ENCODE data around the gene ENTPD1.
"Not testable (repeated sequence)": the region's sequence is repeated elsewhere in the genome, so short reads cannot be mapped to it uniquely, and the experiment has no call there.

ENTPD1 gene, protein sequence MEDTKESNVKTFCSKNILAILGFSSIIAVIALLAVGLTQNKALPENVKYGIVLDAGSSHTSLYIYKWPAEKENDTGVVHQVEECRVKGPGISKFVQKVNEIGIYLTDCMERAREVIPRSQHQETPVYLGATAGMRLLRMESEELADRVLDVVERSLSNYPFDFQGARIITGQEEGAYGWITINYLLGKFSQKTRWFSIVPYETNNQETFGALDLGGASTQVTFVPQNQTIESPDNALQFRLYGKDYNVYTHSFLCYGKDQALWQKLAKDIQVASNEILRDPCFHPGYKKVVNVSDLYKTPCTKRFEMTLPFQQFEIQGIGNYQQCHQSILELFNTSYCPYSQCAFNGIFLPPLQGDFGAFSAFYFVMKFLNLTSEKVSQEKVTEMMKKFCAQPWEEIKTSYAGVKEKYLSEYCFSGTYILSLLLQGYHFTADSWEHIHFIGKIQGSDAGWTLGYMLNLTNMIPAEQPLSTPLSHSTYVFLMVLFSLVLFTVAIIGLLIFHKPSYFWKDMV

DNA sequence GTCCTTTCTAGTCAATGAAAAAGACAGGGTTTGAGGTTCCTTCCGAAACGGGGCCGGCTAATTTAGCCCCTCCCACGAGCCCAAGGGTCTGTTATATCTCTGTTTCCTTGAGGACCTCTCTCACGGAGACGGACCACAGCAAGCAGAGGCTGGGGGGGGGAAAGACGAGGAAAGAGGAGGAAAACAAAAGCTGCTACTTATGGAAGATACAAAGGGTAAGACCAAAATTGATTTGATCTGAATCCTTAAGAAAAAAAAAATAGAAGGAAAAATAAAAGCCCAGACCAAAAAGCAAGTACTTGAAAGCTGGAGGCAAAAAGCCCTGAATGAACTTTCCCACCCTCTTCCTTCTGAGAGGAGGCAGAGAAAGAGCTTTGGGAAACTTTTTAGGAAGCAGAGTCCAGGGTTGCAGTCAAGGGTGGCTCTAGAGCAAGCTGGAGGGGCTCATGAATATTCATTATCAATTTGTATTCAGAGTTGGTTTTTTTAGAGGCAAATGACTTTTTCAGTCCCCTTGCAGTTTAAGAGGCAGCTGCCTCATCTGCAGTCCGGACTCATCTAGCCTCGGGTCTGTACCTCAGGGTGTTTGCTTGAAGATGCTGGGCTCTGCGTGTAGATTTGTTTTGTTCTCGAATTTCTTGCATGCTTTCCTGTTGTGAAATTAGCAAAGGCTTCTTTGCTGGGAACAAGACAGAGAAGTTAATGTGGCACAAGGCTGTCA is at the start of gene ENTPD1:
ENTPD1 (plus strand) TSS at position 123 of the 721 bp plus-strand sequence; CDS start at position 200, 77 bp downstream.
- DNase-seq = no peak

DNA sequence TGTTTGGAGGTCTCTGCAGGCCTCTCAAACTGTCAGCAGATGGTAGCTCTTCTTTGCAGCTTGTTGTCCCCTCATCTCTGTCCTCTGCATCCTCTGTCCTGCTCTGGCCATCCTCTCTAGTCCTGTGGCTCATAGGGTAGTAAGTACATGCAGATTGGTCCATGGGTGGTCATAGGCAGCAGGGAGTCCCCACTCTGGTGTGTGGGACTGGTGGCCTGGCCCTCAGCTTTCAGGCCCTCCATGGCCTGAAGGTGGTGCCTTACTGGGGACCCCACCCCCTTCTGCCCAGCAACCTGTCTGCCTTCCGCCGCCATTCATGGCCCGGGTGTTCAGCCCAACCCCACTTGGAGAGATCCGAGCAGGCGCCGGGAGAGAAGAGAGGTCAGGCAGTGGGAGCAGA is 49.4 kb upstream of the ENTPD1 start:
- DNase-seq = no peak

DNA sequence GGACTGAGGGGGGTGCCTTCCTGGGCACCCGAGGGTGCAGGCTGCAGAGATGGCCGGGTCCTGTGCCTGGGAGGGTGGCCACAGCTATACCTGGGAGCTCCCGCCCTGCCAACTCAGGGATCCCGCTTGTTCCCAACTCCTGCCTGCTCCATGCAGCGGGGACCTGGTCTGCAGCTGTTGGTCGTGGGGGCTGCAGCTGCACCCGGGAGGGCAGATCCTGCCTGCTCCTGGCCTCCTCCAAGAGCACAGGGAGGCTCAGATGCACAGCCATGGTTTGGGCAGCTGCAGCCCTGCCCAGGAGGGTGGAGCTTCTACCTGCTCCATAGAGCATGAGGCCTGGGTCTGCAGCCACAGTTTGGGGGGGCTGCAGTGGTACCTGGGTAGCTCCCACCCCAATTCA is 49.0 kb upstream of the ENTPD1 start:
- DNase-seq = no peak

DNA sequence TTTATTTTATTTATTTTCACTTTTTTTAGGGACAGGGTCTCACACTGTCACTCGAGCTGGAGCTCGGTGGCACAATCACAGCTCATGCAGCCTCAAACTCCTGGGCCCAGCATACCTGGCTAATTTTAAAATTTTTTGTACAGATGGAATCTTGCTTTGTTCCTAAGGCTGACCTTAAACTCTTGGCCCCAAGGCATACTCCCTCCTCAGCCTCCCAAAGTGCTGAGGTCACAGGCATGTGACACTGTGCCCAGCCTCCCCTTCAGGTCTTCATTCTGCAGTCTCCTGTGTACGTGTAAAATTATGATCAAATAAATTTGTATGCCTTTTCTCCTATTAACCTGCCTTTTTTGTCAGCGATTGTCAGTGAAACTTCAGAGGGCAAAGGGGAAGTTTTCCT is 44.5 kb upstream of the ENTPD1 start:
- no peak for DNase-seq

DNA sequence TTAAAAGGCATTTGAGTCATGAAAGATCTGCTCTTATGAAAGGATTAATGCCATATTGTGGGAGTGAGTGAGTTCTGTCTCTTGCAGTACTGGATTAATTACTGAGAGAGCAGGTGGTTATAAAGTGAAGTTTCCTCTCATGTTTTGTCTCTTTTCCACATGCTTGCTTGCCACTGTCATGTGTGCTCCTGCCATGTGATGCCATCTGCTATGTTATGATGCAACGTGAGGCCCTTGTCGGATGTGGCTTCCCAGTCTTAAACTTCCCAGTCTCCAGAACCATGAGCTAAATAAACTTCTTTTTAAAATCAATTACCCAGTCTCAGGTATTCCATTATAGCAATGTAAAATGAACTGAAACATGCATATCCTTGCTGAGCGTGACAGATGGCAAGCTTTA is 39.5 kb upstream of the ENTPD1 start:
- DNase-seq = no peak

DNA sequence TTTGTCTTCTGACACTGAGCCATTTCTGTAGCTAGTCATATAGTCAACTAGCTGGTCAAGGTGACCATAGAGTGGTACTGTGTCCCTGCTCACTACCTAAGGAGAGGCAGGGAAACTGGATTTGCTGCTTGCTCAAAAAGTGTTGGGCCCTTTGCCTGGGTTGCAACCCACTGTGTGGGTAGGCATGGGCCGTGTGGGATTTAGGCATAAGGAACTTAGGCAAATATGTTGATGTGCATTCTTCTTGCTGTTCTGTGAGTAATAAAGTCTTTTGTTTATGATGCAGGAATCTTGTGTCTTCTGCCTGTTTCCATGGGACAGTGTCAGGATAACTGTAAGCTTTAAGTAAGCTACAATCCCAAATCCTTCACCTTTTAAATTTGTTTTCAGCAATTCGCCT is 39.1 kb upstream of the ENTPD1 start:
- DNase-seq = no peak

DNA sequence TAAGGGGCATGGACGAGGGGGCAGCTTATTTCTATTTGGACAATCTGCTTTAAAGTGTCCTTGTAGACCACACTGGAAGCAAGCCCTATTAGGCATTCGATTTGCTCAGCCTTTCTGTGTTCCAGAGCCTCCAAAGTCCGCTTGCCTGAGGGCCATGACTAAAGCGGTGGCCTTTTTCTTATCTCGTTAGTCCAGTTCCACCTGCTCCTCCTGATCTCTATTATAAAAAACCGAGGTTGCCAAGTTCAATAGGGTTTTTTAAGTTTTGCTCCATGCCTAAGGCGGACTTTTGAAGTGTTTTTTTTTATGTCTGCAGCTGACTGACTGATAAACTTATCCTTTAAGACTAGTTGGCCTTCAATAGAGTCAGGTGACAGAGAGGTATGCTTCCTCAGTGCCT is 35.2 kb upstream of the ENTPD1 start:
- DNase-seq = not testable (repeated sequence)

DNA sequence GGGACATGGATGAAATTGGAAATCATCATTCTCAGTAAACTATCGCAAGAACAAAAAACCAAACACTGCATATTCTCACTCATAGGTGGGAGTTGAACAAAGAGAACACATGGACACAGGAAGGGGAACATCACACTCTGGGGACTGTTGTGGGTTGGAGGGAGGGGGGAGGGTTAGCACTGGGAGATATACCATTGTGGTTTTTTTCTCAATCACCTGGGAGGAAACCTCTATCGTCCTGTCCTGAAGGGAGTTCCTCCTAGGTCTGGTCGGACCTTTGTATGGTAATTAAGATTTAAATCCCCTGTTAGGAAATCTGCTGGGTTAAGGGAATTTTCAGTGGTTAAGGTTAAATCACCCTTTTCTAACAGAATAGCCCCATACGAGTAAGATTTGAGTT is 33.5 kb upstream of the ENTPD1 start:
- DNase-seq = not testable (repeated sequence)

DNA sequence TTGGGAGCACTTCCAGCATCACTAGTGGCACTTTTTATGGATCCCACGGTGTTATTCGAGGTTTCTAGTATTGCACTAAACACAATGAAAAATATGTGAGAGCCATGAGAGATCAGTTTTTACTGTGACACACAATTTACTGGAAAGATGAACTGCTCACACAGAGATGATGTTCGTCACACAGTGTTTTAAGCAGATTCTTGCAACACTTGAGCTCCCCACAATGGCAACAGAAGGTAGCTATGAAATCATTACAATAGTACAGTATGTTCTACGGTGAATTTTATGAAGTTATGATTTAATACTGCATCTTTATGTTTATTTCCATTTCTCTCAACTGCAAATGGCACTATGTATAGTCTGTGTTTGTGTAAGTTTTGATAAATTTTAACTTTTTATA is 27.4 kb upstream of the ENTPD1 start:
- DNase-seq = no peak

DNA sequence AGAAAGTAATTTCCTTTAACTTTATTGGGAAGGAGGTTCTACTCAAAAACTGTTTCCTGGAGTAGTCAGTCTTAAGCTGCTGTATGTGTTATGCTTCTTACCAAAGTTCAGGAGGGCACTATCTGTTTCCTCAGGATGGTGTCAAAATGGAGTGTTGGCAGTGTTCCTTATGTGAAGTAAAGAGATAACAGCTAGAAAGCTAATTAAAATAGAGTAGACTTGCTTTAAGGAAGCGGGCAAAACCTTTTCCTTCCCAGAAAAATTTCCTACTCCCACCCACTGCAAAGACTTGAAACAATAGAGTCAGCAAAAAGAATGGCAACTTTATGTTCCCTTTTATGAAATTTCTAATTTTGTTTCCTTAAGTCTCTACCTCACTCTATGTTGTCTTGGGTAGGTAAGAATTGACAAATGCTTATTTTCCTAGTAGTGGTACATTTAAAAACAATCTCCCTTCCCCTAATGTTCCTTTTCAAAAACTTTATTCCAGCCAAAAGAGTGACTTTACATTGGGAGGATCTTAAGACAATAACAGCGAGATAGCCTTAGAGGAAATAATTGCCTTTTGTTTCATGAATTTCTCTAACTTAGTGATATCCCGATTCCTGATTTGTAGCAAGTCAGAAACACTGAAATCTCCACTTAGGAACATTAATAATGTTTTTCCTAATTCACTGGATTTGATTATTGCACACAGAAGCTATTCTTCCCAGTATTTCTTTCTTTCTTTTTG is 26.5 kb upstream of the ENTPD1 start:
- no peak for DNase-seq

DNA sequence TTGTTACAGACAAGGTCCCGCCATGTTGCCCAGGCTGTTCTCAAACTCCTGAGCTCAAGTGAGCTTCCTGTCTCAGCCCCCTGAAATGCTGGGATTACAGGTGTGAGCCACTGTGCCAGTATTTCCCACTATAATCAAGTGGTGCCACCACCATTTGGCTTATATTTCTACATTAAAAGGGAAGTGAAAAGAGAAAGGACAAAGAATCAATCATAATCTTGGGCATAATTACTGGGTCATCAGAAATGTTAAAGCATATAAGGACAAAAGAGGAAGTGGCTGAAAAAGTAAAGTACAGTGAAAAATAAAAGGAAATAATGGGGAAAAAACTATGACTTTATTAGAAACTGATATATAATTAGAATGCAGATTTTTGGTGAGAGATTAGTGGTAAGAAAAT is 25.7 kb upstream of the ENTPD1 start:
- DNase-seq = no peak

DNA sequence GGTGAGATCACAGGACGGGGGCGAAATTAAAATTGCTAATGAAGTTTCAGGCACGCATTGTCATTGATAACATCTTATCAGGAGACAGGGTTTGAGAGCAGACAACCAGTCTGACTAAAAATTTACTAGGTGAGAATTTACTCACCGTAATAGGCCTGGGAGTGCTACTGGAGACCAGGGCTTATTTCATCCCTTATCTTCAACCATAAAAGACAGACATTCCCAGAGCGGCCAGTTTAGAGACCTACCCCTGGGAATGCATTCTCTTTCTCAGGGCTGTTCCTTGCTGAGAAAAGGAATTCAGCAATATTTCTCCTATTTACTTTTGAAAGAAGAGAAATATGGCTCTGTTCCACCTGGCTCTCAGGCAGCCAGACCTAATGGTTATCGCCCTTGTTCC is 23.1 kb upstream of the ENTPD1 start:
- not testable (repeated sequence) for DNase-seq

DNA sequence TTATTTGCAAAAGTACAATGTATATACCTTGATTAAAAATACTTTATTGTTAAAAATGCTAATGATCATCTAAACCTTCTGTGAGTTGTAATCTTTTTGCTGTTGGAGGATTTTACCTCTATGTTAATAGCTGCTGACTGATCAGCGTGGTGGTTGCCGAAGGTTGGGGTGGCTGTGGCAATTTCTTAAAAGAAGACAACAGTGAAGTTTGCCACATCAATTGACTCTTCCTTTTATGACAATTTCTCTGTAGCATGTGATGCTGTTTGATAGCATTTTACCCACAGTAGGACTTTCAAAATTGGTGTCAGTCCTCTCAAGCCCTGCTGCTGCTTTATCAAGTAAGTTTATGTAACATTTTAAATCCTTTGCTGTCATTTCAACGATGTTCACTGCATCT is 16.9 kb upstream of the ENTPD1 start:
- DNase-seq = no peak

DNA sequence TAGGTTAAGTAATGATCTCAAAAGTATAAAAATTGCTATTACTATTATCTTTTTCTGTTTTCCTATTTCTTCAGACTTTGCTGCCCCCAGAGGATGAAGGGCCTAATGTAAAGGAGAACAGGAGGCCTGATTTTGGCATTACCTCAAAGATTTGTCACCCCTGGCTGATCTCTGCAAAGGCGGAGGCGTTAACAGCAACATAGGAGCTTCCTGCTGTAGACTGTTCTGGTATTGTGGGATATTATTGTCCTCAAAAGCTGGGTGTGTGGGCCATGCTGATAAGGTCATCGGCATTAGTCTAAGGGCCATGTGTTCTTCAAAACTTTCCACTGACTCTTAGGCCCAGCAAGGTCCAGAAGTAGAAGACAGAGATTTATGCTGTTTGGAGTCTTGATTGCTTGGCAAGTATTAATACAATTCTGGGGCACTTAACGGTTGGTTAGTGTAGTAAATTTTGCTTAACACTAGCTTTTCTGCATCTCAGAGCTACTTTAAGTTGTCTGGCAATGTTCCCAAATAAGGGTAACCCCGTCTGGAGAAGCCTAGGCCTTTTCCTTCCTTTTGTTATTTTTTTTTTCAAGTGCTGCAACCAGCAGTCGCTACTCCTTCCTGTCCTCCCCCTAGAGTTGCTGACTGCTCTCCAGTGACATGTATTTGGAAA is 14.0 kb upstream of the ENTPD1 start:
- no peak for DNase-seq

DNA sequence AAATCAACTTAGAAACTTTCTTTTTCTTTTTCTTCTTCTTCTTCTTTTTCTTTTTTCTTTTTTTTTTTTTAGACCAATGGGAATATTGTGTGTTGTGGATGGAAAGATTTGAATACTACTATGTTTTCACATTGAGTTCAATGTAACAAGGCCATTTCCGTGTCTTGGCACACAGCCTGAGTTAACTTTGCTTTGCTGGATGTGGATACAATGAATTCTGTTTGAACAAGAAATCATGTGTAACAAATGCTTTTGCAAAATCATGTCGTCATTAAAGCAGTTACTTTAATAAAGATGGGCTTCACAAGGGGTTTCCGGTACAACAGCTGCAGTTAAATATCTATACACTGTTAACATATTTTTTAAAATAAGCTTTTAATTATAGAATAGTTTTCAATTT is 13.5 kb upstream of the ENTPD1 start:
- no peak for DNase-seq

DNA sequence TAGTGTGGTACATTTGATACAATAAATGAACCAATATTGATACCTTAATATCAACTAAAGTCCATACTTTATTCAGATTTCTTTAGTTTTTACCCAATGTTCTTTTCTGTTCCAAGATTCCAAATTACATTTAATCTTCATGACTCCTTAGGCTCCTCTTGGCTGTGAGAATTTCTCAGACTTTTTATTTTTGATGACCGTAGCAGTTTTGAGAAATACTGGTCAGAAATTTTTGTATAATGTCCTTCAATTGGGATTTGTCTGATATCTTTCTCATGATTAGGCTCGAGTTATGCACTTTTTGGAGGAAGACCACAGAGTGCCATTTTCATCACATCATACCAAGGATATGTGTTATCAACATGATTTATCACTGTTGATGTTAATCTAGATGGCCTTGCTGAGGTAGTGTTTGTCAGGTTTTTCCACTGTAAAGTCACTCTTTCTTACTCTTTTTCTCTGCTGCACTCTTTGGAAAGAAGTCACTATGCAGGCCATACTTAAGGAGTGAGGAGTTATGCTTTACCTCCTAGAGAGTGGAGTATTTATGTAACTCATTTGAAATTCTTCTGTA is 12.9 kb upstream of the ENTPD1 start:
- no peak for DNase-seq

DNA sequence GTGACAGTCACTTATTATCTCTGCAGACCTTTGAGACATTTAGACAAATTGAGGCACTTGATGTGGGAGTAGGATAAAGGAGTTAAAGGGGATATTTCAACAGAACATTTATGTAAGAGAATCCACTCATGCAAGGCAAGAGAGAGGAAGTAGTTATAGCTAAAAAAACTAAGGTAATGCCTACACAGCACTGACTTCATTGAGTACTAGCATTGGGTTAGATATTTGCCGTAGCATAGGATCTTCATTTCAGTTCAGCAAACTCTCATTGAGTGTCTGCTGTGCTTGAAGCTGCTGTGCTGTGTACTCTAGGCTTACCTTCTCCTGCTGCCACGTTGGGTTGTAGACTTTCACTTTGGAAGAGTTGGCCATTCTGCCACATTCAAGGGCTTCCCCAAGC is 10.5 kb upstream of the ENTPD1 start:
- DNase-seq = no peak

DNA sequence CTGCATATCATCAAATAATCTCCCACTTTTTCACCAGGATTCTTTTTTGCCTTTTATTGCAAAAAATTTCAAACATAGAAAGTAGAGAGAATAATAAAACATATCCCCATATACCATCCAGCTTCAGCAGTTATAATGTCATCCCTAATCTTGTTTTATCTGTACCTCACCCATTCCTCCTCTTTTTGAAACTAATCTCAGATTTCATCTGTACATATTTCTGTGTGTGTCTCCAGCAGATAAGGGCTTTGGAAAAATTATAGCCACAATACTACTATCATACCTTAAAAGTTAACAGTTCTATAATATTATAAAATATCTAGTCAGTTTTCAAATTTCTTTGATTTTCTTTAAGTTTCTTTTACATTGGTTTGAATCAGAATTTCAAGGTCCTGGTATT is 7.6 kb upstream of the ENTPD1 start:
- no peak for DNase-seq

DNA sequence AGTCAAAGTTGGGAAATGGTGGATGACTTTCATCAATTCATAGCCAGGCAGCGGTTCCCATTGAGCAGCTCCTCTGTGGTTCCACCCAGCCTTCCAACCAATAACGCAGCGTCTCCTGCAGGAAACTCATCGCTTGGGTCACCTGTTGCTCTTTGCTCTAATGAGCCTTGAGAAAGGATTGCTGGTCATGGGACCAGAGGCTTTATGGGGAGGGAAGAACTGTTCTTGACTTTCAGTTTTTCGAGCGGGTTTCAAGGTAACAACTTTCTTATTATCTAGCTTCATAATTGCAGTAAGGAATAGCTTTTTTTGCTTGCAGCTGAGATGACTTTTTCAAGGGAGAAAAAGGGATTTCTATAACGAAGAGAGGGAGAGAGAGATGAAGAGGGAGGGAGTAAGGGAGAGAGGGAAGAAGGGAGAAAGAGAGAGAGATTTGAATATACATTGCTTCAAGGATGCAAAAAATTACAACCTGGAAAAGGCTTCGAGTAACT is 405 bp upstream of the ENTPD1 start:
- no peak for DNase-seq

DNA sequence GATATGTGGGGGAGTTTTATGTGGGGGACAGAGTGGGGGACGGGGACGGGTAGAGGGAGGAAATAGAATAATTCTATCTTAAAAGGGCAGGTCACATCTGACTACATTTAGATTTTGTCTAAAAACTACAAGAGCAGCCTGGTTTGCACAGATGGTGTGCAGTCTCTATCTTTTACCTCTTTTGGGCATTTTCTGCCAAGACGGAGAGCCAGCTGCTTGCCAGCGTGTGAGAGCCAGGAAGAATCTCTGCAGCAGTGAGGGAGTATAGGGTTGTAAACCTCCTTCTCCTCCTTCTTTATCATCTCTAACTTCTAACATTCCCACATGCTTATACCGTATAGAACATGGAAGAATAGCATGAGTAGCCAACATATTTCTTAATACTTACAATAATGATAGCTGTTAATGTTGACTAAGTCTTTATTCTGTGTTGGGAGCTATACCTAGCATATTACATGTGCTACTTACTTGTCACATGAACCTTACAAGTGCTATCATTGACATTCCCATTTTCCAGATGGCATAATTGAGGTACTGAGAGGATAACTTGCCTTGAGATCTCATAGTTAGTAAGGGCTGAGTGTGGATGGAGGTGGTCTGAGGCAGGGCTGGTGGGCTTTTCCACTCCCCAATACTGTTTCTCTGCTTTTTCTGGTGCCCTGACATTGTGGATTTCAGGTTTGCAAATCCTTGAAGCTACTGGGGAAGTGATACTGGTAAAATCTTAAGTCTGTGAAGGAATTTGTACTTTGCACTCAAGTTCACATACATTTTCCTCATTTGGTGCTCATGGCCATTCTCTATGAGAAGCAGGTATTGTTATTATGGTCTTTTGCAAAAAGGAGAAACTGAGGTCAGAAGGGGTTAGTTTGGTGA is 1.1 kb downstream of the ENTPD1 start:
- DNase-seq = no peak

DNA sequence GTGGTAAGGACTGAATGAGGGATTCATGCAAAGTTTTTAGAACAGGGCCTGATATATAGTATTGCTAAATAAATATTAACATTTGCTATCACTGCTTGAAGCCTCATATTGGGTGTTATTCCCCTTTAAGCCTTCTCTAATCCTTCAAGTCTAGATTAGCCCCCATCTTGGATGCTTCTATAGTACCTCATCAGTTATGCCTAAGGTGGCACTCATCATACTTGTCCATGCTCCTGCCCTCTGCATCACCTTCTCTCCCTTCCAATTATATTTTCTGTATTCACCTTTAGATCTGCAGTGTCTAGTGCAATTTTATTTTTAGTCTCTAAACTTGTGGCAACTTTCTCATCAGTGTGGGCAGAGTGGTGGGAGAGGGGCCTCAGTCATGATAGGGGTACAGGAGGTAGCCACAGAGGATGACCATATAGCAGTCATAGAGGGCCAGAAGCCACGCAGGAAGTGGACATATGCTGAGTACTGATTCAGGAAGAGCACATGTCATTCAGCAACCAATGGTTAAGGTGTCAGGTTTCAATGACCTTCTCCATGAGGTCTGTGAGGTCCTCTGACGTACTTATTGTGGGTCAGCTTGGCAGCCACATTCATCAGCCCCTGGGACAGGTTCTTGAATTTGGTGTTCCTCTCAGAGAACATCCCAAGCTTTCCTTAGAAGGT is 2.5 kb downstream of the ENTPD1 start:
- DNase-seq = no peak

Data from NCI-H1417 treated with DMSO at 0.1 percent for 48 hours (cell line).